Tongue (tissue), 2 donors: Measurements from ENCODE around the gene LRRC74B. TPM values are rescaled to one million over a fixed set of nuclear protein-coding genes. Genes with fewer than 3 reads are reported as not detected.
A peak's percentile ranks its signal among the peaks of the same experiment; 100 is the strongest.
"Not testable (repeated sequence)": the region's sequence is repeated elsewhere in the genome, so short reads cannot be mapped to it uniquely, and the experiment has no call there.

ENCODE experiments used
- DNase-seq: peaks from one replicate; pipeline ENCODE4 v3.0.0-alpha.2; 2015
- total RNA-seq: library from RNA; depleted of rRNA; stranded (reverse); fragments of >200 nt; gene quantifications from one replicate; pipeline ENCODE4 v1.2.3, GENCODE V29; 2014

LRRC74B gene
- total RNA-seq, 1 donor from 2014 or later: not detected

DNA sequence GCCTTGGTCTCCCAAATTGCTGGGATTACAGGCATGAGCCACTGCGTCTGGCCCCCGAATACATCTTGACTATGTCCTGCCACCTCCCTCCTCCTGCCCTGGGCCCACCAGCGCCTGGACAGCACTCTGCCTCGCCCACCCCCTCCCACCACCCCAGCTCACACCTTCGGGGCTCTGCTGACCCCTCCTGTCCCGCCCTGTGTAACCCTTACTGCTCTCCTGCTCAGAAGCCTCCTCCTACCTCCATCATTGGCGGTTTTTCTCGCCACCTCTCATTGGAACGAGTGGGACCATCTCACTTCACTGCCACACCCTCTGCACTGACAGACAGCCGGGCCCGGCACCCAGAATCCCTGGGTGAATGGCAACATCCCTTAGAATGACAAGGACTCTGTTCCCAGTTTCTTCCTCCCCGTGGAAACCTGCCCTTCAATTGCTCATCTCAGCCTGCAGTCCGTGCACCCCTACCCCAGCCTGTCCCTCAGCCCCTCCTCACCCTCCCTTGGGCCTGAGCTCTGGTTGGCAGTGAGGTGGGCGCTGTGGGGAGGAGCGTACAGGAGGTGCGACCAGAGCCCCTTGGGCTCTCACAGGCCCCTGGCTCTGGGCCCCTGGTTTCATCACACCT is 32.2 kb downstream of the LRRC74B start:
- DNase-seq: no peak

GRCh38 chr22:21078916-21079315 is 33.2 kb downstream of the LRRC74B start:
- no peak for DNase-seq

DNA sequence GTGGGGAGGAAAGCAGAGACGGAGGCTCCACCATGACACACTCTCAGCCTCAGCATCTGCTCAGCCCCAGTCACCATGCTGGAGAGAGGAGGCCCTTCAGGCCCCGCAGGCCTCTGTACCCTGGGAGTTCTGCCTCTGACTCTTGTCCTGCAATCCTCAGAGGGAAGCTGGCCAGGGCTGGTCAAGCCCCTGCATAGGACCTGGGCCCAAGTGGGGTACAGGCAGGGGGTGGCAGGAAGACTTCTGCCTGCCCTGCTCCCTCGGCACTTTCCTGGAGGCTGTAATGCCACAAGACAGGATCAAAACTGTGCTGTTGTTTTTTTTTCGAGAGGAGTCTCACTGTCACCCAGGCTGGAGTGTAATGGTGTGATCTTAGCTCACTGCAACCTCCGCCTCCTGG is 33.7 kb downstream of the LRRC74B start:
- DNase-seq: no peak

- no peak for DNase-seq
Measured at GRCh38 chr22:21080435-21081137, 34.8 kb downstream of the LRRC74B start.

GRCh38 chr22:21082248-21082647 is 36.5 kb downstream of the LRRC74B start:
- DNase-seq: no peak

DNA sequence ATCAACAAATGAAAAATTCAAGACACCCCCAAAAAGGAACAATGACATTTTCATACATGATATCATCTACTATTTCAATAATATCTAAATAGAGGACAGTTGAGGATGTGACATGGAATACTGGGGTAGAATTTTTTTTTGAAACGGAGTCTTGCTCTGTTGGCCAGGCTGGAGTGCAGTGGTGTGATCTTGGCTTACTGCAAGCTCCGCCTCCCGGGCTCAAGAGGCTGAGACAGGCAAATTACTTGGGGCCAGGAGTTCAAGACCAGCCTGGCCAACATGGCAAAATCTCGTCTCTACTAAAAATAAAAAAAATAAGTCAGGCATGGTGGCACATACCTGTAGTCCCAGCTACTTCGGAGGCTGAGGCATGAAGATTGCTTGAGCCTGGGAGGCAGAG is 41.4 kb downstream of the LRRC74B start:
- no peak for DNase-seq

- not testable (repeated sequence) for DNase-seq
Measured at GRCh38 chr22:21087926-21088325, 42.2 kb downstream of the LRRC74B start.

DNA sequence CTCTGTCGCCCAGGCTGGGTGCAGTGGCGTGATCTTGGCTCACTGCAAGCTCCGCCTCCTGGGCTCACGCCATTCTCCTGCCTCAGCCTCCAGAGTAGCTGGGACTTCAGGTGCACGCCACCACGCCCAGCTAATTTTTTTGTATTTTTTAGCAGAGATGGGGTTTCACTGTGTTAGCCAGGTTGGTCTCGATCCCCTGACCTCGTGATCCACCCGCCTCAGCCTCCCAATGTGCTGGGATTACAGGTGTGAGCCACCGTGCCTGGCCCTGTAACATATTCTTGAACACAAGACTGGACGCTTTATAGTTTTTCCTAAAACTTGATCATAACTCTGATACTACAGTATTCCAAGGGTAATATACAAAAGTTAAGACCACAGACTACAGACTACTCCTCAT is 45.5 kb downstream of the LRRC74B start:
- not testable (repeated sequence) for DNase-seq

GRCh38 chr22:21092797-21093554 is 47.2 kb downstream of the LRRC74B start:
- no peak for DNase-seq

DNA sequence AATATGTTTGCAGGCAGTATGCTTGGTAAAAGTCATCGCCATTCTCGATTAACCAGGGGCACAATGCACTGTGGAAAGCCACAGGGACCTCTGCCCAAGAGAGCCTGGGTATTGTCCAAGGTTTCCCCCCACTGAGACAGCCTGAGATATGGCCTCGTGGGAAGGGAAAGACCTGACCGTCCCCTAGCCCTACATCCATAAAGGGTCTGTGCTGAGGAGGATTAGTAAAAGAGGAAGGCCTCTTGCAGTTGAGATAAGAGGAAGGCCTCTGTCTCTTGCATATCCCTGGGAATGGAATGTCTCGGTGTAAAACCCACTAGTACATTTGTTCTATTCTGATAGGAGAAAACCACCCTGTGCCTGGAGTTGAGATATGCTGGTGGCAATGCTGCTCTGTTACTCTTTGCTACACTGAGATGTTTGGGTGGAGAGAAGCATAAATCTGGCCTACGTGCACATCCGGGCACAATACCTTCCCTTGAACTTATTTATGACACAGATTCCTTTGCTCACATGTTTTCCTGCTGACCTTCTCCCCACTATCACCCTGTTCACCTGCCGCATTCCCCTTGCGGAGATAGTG is 47.9 kb downstream of the LRRC74B start:
- not testable (repeated sequence) for DNase-seq

DNA sequence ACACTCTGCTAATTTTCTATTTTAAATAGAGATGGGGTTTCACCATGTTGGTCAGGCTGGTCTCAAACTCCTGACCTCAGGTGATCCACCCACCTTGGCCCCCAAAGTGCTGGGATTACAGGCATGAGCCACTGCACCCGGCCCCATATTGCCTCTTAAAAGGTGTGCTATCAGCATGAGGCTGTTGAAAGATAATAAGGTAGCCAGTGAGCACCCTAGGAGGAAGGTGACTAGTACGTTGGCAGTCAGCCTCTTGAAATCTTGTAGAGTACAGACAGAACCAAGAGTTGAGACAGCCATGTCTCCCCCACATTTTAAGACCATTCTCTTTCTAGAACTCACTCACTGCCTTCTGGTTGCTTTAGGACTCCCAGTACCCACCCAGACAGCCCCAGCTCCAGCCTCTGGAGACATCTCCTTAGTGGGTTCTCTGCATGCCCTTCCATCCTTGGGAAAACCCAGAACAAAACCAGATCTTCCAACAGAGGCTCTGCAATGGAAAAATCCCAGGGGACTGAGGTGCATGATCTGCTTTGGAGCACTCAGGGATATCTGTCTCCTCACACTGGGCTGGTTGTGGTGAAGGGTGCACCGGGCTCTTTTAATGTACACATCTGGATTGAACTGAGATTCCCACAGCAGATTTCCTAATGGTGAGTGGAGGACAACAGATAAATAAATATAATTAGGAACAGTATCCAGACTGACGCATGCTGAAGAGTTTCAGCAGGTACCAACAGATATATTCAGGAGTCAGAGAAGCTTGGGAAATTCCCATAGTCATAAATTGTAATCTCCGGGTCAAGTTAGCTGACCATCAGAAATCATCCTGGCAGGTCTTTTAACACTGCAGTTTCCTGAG is 49.4 kb downstream of the LRRC74B start:
- DNase-seq: no peak

DNA sequence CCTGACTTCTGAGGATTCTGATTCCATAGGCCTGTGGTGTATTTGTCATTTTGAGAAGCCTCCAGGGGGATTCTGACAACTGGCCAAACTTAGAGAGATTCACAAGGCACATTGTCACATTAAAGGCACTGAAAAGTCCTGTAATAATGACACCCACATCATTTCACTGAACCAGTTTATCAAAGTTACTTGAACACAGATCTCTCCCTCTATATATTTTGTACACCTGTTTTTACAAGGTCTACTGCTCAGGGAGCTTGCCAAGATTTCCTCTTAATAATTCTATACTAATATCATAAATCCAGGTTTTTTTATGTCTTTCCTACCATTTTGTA is 50.0 kb downstream of the LRRC74B start:
- no peak for DNase-seq

DNA sequence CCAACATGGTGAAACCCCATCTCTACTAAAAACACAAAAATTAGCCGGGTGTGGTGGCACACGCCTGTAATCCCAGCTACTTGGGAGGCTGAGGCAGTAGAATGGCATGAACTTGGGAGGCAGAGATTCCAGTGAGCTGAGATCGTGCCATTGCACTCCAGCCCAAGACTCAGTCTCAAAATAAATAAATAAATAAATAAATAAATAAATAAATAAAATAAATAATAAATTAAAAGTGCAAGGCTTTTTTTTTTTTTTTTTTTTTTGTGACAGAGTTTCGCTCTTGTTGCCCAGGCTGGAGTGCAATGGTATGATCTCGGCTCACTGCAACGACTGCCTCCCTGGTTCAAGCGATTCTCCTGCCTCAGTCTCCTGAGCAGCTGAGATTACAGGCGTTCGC is 51.1 kb downstream of the LRRC74B start:
- DNase-seq: not testable (repeated sequence)

- DNase-seq: no peak
Measured at GRCh38 chr22:21098099-21098671, 52.4 kb downstream of the LRRC74B start.

- DNase-seq: no peak
Measured at GRCh38 chr22:21099578-21099977, 53.8 kb downstream of the LRRC74B start.

- no peak for DNase-seq
Measured at GRCh38 chr22:21100149-21101032, 54.6 kb downstream of the LRRC74B start.

DNA sequence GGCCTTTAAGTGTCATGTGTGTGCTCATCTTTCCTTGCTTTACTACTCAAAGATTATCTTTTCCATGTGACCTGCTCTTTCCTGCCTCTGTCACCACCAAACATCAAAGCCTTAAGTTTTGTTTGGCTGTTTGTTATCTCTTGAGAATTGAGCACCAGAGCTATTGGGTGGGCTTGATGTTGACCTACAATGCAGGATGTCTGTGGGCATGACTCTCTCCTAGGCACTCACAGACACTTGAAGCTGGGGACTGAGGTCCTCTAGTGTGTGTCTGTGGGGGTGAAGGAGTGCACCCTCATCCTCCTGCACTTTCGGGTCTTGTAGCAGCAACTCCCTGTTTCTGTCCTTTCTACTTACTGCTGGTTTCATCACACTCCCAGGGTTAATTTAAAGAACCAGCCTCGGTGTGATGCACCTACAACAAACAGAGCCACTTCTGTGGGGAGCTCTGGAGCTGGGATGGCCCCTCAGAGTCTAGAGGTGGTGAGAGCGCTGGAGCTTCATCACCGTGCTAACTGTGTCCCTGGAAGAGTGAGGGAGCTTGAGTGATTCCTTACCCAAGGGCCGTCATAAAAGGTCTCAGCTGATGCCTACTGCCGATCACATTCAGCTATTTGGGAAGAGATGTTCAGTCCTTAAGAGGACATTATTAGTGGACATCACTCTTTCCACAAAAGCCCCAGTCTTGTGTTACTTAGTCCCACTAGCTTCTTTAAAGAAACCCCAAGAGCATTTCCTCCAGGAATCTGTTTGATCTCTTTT is 56.3 kb downstream of the LRRC74B start:
- DNase-seq: no peak

GRCh38 chr22:21102659-21103267 is 57.0 kb downstream of the LRRC74B start:
- peak; percentile 71 for DNase-seq

GRCh38 chr22:21103633-21104032 is 57.9 kb downstream of the LRRC74B start:
- DNase-seq: no peak
